T-helper 2 cell treated with Interferon-gamma antibody and Interleukin-4, amounts not matched to agents 5 μg/mL and 100 μg/mL, for 36 hours (primary cell): ENCODE results near the gene UBQLN2.
"Not testable (repeated sequence)": the region's sequence is repeated elsewhere in the genome, so short reads cannot be mapped to it uniquely, and the experiment has no call there.

Source experiments
- DNase-seq: peaks from one replicate; pipeline ENCODE4 v3.0.0; 2021; ENCODE audit warnings: low spot score
- H3K27ac Mint-ChIP-seq: one replicate; pipeline ENCODE4 v1.8.0; 2021; ENCODE audit warnings: mild to moderate bottlenecking, mixed read lengths
- H3K27me3 Mint-ChIP-seq: one replicate; pipeline ENCODE4 v1.8.0; 2021; ENCODE audit warnings: low read depth, mixed read lengths
- H3K36me3 Mint-ChIP-seq: one replicate; pipeline ENCODE4 v1.8.0; 2021; ENCODE audit warnings: low read depth, mixed read lengths
- H3K4me1 Mint-ChIP-seq: one replicate; pipeline ENCODE4 v1.8.0; 2021; ENCODE audit warnings: low read depth, mixed read lengths
- H3K4me3 Mint-ChIP-seq: one replicate; pipeline ENCODE4 v1.8.0; 2022; ENCODE audit warnings: mild to moderate bottlenecking, moderate library complexity, mixed read lengths
- H3K9me3 Mint-ChIP-seq: one replicate; pipeline ENCODE4 v1.8.0; 2021; ENCODE audit warnings: mixed read lengths

Gene UBQLN2

DNA sequence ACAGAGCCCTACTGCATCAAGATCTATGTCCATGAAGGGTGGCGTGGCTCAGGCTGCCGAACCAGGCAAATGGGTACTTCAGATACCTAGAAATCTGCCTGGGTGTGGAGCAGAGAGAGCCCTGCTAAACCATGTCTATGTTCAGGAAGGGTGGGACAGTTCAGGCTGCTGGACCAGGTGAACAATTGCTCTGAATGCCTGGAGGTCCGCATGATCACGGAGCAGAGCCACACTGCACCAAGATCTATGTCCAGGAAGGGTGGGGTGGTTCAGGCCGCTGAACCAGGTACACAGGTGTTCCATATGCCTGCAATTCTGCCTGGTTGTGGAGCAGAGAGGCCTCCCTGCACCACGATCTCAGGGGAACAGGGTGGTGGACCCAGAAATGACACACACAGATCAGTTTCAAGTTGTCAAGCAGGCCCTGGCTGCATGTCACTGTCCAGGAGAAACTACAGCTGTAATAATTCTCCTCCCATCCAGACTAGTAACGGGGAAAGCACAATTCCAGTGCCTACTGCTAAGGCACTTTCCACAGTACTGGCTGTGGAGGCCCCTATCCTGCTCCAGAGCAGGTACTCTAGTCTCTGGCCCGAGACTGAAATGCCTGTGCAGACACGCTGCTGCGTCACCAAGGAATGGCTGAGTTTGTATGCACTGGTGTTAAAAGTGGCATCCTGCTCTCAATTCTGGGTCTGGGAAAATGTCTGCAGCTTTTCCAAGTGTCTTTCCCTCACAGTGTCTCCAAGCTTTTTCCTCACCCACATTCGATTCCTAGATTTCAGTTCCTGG is 25.2 kb downstream of the UBQLN2 start:
- no peaks in the 10 kb centered on the region for H3K4me1 Mint-ChIP-seq
- DNase-seq = no peak
- peaks cover 31% of the 10 kb centered on the region for H3K36me3 Mint-ChIP-seq
- H3K9me3 Mint-ChIP-seq = peaks cover 8% of the 10 kb centered on the region
- no peaks in the 10 kb centered on the region for H3K27me3 Mint-ChIP-seq
- no peak overlapping the region for H3K27ac Mint-ChIP-seq
- H3K4me3 Mint-ChIP-seq = no peak overlapping the region

DNA sequence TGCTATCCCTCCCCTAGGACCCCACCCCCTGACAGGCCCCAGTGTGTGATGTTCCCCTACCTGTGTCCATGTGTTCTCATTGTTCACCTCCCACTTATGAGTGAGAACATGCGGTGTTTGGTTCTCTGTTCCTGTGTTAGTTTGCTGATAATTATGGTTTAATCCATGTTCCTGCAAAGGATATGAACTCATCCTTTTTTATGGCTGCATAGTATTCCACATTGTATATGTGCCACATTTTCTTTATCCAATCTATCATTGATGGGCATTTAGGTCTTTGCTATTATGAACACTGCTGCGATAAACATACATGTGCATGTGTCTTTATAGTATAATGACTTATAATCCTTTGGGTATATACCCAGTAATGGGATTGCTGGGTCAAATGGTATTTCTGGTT is 28.4 kb downstream of the UBQLN2 start:
- not testable (repeated sequence) for H3K27me3 Mint-ChIP-seq, H3K4me3 Mint-ChIP-seq, H3K27ac Mint-ChIP-seq, H3K4me1 Mint-ChIP-seq, DNase-seq
- Mint-ChIP-seq H3K9me3 (peaks cover 20% of the 10 kb centered on the region), H3K36me3 (peaks cover 42% of the 10 kb centered on the region)

- Mint-ChIP-seq H3K4me1 (peaks cover 5% of the 10 kb centered on the region), H3K4me3 (no peak overlapping the region), H3K36me3 (peaks cover 18% of the 10 kb centered on the region), H3K27ac (no peak overlapping the region), H3K9me3 (peaks cover 10% of the 10 kb centered on the region), H3K27me3 (no peaks in the 10 kb centered on the region)
- DNase-seq = no peak
Measured at GRCh38 chrX:56600141-56600540, 36.7 kb downstream of the UBQLN2 start.

- no peaks in the 10 kb centered on the region for H3K27me3 Mint-ChIP-seq
- H3K27ac Mint-ChIP-seq = no peak overlapping the region
- peaks cover 12% of the 10 kb centered on the region for H3K36me3 Mint-ChIP-seq
- no peak for DNase-seq
- H3K4me3 Mint-ChIP-seq = no peak overlapping the region
- H3K4me1 Mint-ChIP-seq = peaks cover 3% of the 10 kb centered on the region
- H3K9me3 Mint-ChIP-seq = peaks cover 13% of the 10 kb centered on the region
Measured at GRCh38 chrX:56600987-56601386, 37.6 kb downstream of the UBQLN2 start.

GRCh38 chrX:56615282-56615681 is 51.9 kb downstream of the UBQLN2 start:
- no peak for DNase-seq
- H3K27me3 Mint-ChIP-seq = no peaks in the 10 kb centered on the region
- no peak overlapping the region for H3K27ac Mint-ChIP-seq
- no peak overlapping the region for H3K4me3 Mint-ChIP-seq
- H3K9me3 Mint-ChIP-seq = peaks cover 3% of the 10 kb centered on the region
- H3K36me3 Mint-ChIP-seq = peaks cover 2% of the 10 kb centered on the region
- H3K4me1 Mint-ChIP-seq = peaks cover 4% of the 10 kb centered on the region
